GM20431 (cell line): ENCODE data around the gene PLXNB2.

Source experiments
- in situ Hi-C: fragments of 300-500 bp; cut with MseI, MboI; formaldehyde crosslinking; loops from one replicate; pipeline ENCODE4 v1.15.0; 2020; ENCODE audit warnings: low sequenced_read_pairs; ENCODE audit not compliant: unreplicated experiment

PLXNB2 gene

GRCh38 chr22:50270666-50271394, 36.6 kb downstream of the PLXNB2 start:
- in situ Hi-C loops: loop anchor here (10.0 kb wide), 1 partner anchor 54 kb away; the partner anchor contains the start of gene DENND6B

GRCh38 chr22:50269970-50270665, 37.3 kb downstream of the PLXNB2 start, which contains the start of gene MAPK11:
Gene MAPK11 (minus strand): TSS chr22:50270380. CDS start chr22:50270292, 88 bp downstream.
- in situ Hi-C loops: loop anchor here (10.0 kb wide), 1 partner anchor 55 kb away; the partner anchor contains the start of gene DENND6B

GRCh38 chr22:50269573-50269969, 37.9 kb downstream of the PLXNB2 start:
- in situ Hi-C loops: no loop called here

- in situ Hi-C loops: no loop called here
Measured at GRCh38 chr22:50268655-50269113, 38.8 kb downstream of the PLXNB2 start.

GRCh38 chr22:50267591-50268390, 39.7 kb downstream of the PLXNB2 start:
- in situ Hi-C loops: no loop called here

GRCh38 chr22:50266994-50267393, 40.5 kb downstream of the PLXNB2 start:
- in situ Hi-C loops: no loop called here

- in situ Hi-C loops: no loop called here
Measured at GRCh38 chr22:50264946-50265669, 42.3 kb downstream of the PLXNB2 start.

- in situ Hi-C loops: no loop called here
Measured at GRCh38 chr22:50264104-50264745, 43.2 kb downstream of the PLXNB2 start.

- in situ Hi-C loops: no loop called here
Measured at GRCh38 chr22:50262973-50263617, 44.4 kb downstream of the PLXNB2 start.

- in situ Hi-C loops: no loop called here
Measured at GRCh38 chr22:50262460-50262911, 45.0 kb downstream of the PLXNB2 start.

- in situ Hi-C loops: no loop called here
Measured at GRCh38 chr22:50261615-50262459, 45.6 kb downstream of the PLXNB2 start, which contains the start of gene MAPK12. Gene MAPK12 (minus strand): TSS chr22:50261683. CDS start chr22:50261509, 174 bp downstream.

- in situ Hi-C loops: no loop called here
Measured at GRCh38 chr22:50260801-50261614, 46.4 kb downstream of the PLXNB2 start.

- in situ Hi-C loops: no loop called here
Measured at GRCh38 chr22:50260434-50260800, 47.0 kb downstream of the PLXNB2 start.

GRCh38 chr22:50259302-50259701, 48.1 kb downstream of the PLXNB2 start:
- in situ Hi-C loops: no loop called here

- in situ Hi-C loops: no loop called here
Measured at GRCh38 chr22:50258361-50259292, 48.8 kb downstream of the PLXNB2 start.
